ENCODE data around the gene TNS1. TPM values are rescaled to one million over a fixed set of nuclear protein-coding genes. Genes with fewer than 3 reads are reported as not detected.

The TNS1 gene
- total RNA-seq, 2 experiments from 2014 or later = 0.92 to 0.97 TPM

GRCh38 chr2:217900010-217900779 is 102.6 kb downstream of the TNS1 start:
- Mint-ChIP-seq H3K9me3 (no peaks in the 10 kb centered on the region), H3K4me1 (ENCODE audit: low read depth) (no peaks in the 10 kb centered on the region), H3K27ac (no peak overlapping the region), H3K27me3 (peaks cover 7% of the 10 kb centered on the region), H3K4me3 (no peak overlapping the region), H3K36me3 (no peaks in the 10 kb centered on the region)
- intact Hi-C loops (cut with micrococcal nuclease) = loop anchor here (10.0 kb wide), 1 partner anchor 85 kb away; no protein-coding TSS in a partner anchor
- POLR2A ChIA-PET = no interaction called here
- no peak for DNase-seq
- CTCF ChIA-PET = interaction anchor here (2.6 kb wide), 1 partner anchor 114 kb away, joined by 11 read pairs; no protein-coding TSS in a partner anchor

- Mint-ChIP-seq H3K4me1 (ENCODE audit: low read depth) (no peaks in the 10 kb centered on the region), H3K9me3 (no peaks in the 10 kb centered on the region), H3K27me3 (peaks cover 4% of the 10 kb centered on the region), H3K27ac (no peak overlapping the region), H3K4me3 (no peak overlapping the region), H3K36me3 (no peaks in the 10 kb centered on the region)
- peak; percentile 32 for DNase-seq
- ChIA-PET CTCF (interaction anchor here (2.6 kb wide), 1 partner anchor 114 kb away, joined by 11 read pairs; no protein-coding TSS in a partner anchor), POLR2A (no interaction called here)
- intact Hi-C loops (cut with micrococcal nuclease) = loop anchor here (10.0 kb wide), 1 partner anchor 85 kb away; no protein-coding TSS in a partner anchor
Measured at GRCh38 chr2:217899231-217900009, 103.4 kb downstream of the TNS1 start.

- Mint-ChIP-seq H3K27me3 (no peaks in the 10 kb centered on the region), H3K4me3 (no peak overlapping the region), H3K9me3 (no peaks in the 10 kb centered on the region), H3K36me3 (no peaks in the 10 kb centered on the region), H3K4me1 (ENCODE audit: low read depth) (no peaks in the 10 kb centered on the region), H3K27ac (no peak overlapping the region)
- intact Hi-C loops (cut with micrococcal nuclease) = no loop called here
- POLR2A ChIA-PET = no interaction called here
- CTCF ChIA-PET = interaction anchor here (2.6 kb wide), 1 partner anchor 112 kb away, joined by 11 read pairs; no protein-coding TSS in a partner anchor
- DNase-seq = no peak
Measured at GRCh38 chr2:217897816-217898806, 104.7 kb downstream of the TNS1 start.

DNA sequence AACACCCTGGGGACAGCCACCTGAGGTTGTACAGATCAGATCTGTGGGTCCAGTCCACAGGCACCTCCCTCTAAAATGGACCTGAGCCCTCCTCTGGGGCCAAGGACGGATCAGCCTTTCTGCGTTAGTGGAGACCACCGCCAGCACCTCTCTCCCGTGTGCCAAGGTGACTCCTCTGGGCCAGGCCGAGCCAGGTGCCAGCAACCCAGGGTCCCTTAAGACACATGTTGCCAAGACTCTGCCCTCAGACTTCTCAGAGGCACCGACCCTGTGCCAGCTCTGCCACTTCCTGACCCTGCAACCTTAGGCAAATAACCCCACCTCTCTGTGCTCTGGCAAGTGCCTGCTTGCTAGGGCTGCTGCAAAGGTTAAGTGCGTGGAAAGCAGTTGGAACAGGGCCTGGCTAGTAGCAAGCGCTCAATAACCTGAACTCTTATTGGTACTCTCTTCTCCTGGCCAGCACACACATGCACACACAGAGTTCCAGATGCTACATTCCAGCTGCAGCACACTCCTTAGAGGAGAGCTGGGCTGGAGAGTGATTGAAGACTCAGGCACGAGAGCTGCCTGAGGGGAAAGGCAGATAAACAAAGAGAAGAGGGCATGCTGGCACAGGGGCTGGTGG is 105.6 kb downstream of the TNS1 start:
- ChIA-PET POLR2A (no interaction called here), CTCF (interaction anchor here (2.6 kb wide), 1 partner anchor 111 kb away, joined by 11 read pairs; no protein-coding TSS in a partner anchor)
- no peak for DNase-seq
- Mint-ChIP-seq H3K27ac (no peak overlapping the region), H3K9me3 (no peaks in the 10 kb centered on the region), H3K27me3 (no peaks in the 10 kb centered on the region), H3K4me1 (ENCODE audit: low read depth) (no peaks in the 10 kb centered on the region), H3K36me3 (no peaks in the 10 kb centered on the region), H3K4me3 (no peak overlapping the region)
- intact Hi-C loops (cut with micrococcal nuclease) = no loop called here

DNA sequence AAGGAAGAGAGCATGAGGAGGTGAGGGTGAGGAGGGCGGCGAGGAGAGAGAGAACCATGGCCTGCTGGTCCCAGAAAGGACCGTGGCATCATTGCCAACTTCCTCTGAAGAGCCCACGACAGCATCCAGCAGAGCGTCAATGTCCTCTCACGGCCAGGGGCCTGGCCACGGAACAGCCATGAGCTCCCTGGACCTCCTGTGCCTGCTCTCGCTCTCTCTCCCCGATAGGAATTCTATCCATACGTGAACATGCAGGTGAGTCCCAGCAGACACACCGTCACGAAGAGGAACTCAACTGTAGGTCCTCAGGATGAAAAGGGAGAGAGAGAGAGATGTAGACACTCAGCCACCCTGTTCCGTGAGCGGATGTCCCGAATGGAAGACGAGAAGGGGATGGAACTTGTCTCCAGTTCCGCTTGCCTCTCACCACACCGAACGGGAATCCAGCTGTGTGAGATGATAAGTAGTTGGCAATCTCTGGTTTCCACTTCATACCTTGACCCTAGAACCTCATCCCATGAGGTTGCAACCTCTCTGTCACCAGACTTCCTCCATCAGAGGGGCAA is 107.6 kb downstream of the TNS1 start:
- CTCF ChIA-PET = interaction anchor here (1.6 kb wide), 1 partner anchor 8 kb away, joined by 5 read pairs; no protein-coding TSS in a partner anchor
- DNase-seq = no peak
- no peaks in the 10 kb centered on the region for H3K4me1 Mint-ChIP-seq (ENCODE audit: low read depth)
- H3K27ac Mint-ChIP-seq = no peak overlapping the region
- no peaks in the 10 kb centered on the region for H3K9me3 Mint-ChIP-seq
- no peaks in the 10 kb centered on the region for H3K36me3 Mint-ChIP-seq
- H3K27me3 Mint-ChIP-seq = no peaks in the 10 kb centered on the region
- intact Hi-C loops (cut with micrococcal nuclease) = no loop called here
- no peak overlapping the region for H3K4me3 Mint-ChIP-seq
- POLR2A ChIA-PET = no interaction called here

DNA sequence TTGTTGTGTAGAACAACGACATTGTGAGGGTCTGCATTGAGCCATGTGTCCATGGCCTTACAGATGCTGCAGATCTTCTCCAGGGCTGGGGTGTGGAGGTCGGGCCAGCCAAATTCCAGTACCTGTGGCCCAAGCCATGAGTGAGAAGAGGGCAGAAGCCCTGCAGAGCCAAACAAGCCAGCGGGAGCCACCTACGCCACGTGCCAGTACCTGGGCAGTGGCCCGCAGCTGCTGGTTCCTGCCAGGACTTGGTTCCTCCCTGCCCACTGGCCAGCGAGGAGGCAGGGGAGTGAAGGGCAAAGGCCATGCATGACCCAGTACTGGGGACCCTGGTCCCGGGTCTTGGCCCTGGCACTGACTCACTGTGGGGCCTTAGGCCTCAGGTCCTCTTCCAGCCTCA is 109.4 kb downstream of the TNS1 start:
- no peak overlapping the region for H3K27ac Mint-ChIP-seq
- H3K4me3 Mint-ChIP-seq = no peak overlapping the region
- no peaks in the 10 kb centered on the region for H3K4me1 Mint-ChIP-seq (ENCODE audit: low read depth)
- ChIA-PET CTCF (interaction anchor here (4.7 kb wide), 1 partner anchor 107 kb away, joined by 23 read pairs; no protein-coding TSS in a partner anchor), POLR2A (no interaction called here)
- no peak for DNase-seq
- H3K27me3 Mint-ChIP-seq = no peaks in the 10 kb centered on the region
- no peaks in the 10 kb centered on the region for H3K9me3 Mint-ChIP-seq
- no peaks in the 10 kb centered on the region for H3K36me3 Mint-ChIP-seq
- intact Hi-C loops (cut with micrococcal nuclease) = no loop called here

- CTCF ChIA-PET = interaction anchor here (4.7 kb wide), 1 partner anchor 107 kb away, joined by 23 read pairs; no protein-coding TSS in a partner anchor
- POLR2A ChIA-PET = no interaction called here
- DNase-seq = no peak
- Mint-ChIP-seq H3K4me1 (ENCODE audit: low read depth) (no peaks in the 10 kb centered on the region), H3K4me3 (no peak overlapping the region), H3K27me3 (no peaks in the 10 kb centered on the region), H3K36me3 (no peaks in the 10 kb centered on the region), H3K27ac (no peak overlapping the region), H3K9me3 (no peaks in the 10 kb centered on the region)
- intact Hi-C loops (cut with micrococcal nuclease) = no loop called here
Measured at GRCh38 chr2:217892560-217892959, 110.2 kb downstream of the TNS1 start.

GRCh38 chr2:217890445-217890844 is 112.3 kb downstream of the TNS1 start:
- ChIA-PET CTCF (interaction anchor here (1.2 to 4.7 kb wide), 3 partner anchors 101 to 104 kb away, joined by 3 to 23 read pairs (median 4); no protein-coding TSS in a partner anchor), POLR2A (no interaction called here)
- intact Hi-C loops (cut with micrococcal nuclease) = no loop called here
- no peaks in the 10 kb centered on the region for H3K9me3 Mint-ChIP-seq
- no peaks in the 10 kb centered on the region for H3K36me3 Mint-ChIP-seq
- H3K27me3 Mint-ChIP-seq = no peaks in the 10 kb centered on the region
- H3K27ac Mint-ChIP-seq = no peak overlapping the region
- no peak overlapping the region for H3K4me3 Mint-ChIP-seq
- no peak for DNase-seq
- peaks cover 3% of the 10 kb centered on the region for H3K4me1 Mint-ChIP-seq (ENCODE audit: low read depth)

DNA sequence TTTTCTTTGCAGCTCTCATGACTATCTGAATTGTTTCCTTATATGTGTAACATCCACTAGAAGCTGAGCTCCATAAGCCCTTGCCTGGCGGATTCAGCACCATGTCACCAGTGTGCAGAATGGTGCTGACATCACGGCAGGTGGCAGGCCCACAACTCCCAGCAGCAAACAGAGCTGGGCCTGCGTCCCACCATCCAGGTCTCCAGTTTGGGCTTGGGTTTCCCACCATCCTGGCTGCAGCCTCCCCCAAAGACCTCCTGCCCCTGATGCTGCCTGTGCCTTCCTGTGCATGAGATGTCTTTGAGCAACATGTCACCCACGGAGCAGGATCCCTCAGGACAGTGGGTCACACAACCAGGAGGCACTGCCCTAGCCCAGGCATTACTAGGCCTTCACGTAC is 113.1 kb downstream of the TNS1 start:
- CTCF ChIA-PET = interaction anchor here (0.6 to 4.7 kb wide), 4 partner anchors 95 to 111 kb away, joined by 3 to 23 read pairs (median 4); no protein-coding TSS in a partner anchor
- intact Hi-C loops (cut with micrococcal nuclease) = no loop called here
- no peaks in the 10 kb centered on the region for H3K36me3 Mint-ChIP-seq
- H3K27ac Mint-ChIP-seq = no peak overlapping the region
- DNase-seq = no peak
- H3K27me3 Mint-ChIP-seq = peaks cover 2% of the 10 kb centered on the region
- no peaks in the 10 kb centered on the region for H3K9me3 Mint-ChIP-seq
- POLR2A ChIA-PET = no interaction called here
- H3K4me1 Mint-ChIP-seq (ENCODE audit: low read depth) = peaks cover 3% of the 10 kb centered on the region
- no peak overlapping the region for H3K4me3 Mint-ChIP-seq

- no peak overlapping the region for H3K4me3 Mint-ChIP-seq
- no peaks in the 10 kb centered on the region for H3K9me3 Mint-ChIP-seq
- no peak overlapping the region for H3K27ac Mint-ChIP-seq
- ChIA-PET POLR2A (no interaction called here), CTCF (interaction anchor here (0.6 to 5.3 kb wide), 7 partner anchors 8 to 200 kb away, joined by 3 to 99 read pairs (median 3); no protein-coding TSS in a partner anchor)
- H3K36me3 Mint-ChIP-seq = no peaks in the 10 kb centered on the region
- no peak for DNase-seq
- peaks cover 3% of the 10 kb centered on the region for H3K4me1 Mint-ChIP-seq (ENCODE audit: low read depth)
- intact Hi-C loops (cut with micrococcal nuclease) = no loop called here
- peaks cover 2% of the 10 kb centered on the region for H3K27me3 Mint-ChIP-seq
Measured at GRCh38 chr2:217887841-217888701, 114.7 kb downstream of the TNS1 start.
